ENCODE data around the gene CRYBA2. TPM values are rescaled to one million over a fixed set of nuclear protein-coding genes. Genes with fewer than 3 reads are reported as not detected.

CRYBA2 gene
- total and polyA plus RNA-seq, 9 of the 15 experiments (the other 6 are each of a cell fraction or from before 2014, with no cell fraction given): 0.11 to 1.8 (median 0.62) TPM; not detected in 5

DNA sequence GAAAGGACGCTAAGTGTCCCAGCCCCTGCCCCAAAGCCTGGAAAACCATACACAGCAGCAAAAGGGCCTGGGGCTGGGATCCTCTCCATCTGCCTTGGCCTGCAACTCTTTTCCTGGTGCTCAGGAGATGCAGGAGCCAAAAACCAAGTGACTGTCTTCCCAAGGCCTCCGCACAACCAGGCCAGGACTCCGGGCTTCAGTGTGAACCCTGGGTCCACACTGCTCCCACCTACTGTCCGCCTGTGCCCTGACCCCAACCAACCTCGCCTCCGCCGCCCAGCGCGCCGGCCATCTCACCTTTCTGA, 9.3 kb downstream of the CRYBA2 start:
- no TSS peak for BruUV-seq (replicated peaks)
- no peak overlapping the region for H2AFZ ChIP-seq (ENCODE audit: low read depth, low read length)
- no peak overlapping the region for H3K27ac ChIP-seq (ENCODE audit: extremely low read depth, low read depth, low read length)
- no peak overlapping the region for H3K4me3 ChIP-seq
- in situ Hi-C loops (cut with MboI): no loop called here
- ATAC-seq (no peak), FAIRE-seq (no peak), DNase-seq (ENCODE audit: extremely low read depth in 1 of 4, low spot score in 3 of 4) (no peak)
- H3K4me1 ChIP-seq (replicated peaks in 1 of 2; ENCODE audit: control insufficient read depth in 2 of 2, insufficient read depth in 2 of 2, low read length in 2 of 2): peaks cover 3 to 23% of the 10 kb centered on the region in 2 experiments; a peak in 3 of 5 replicates
- intact Hi-C loops (cut with micrococcal nuclease): no loop called here
- no peaks in the 10 kb centered on the region for H3K79me2 ChIP-seq (ENCODE audit: control insufficient read depth, insufficient read depth, low read length)
- ChIA-PET POLR2A (no interaction called here), CTCF (ENCODE audit: low intra/inter-chr PET ratio) (no interaction called here)
- no peak overlapping the region for H3K4me2 ChIP-seq (ENCODE audit: insufficient read depth, low read length)
- H3K9me3 ChIP-seq (replicated peaks; ENCODE audit: control insufficient read depth, insufficient read depth, low read depth, low read length): no peaks in the 10 kb centered on the region
- no peak overlapping the region for H3K9ac ChIP-seq (ENCODE audit: insufficient read depth in 1 of 2, low read depth in 2 of 2, low read length in 2 of 2)
- no peaks in the 10 kb centered on the region for H3K9me1 ChIP-seq (ENCODE audit: control insufficient read depth, insufficient read depth, low read length)
- peaks cover 0 to 26% of the 10 kb centered on the region in 2 experiments; a peak in 2 of 5 replicates for H3K27me3 ChIP-seq (ENCODE audit: control insufficient read depth in 2 of 2, insufficient read depth in 2 of 2, low read length in 2 of 2)
- WGBS (ENCODE audit: insufficient coverage, low coverage, missing lambda C conversion rate): 80% methylated on average over 9 of the region's 10 CpGs
- H4K20me1 ChIP-seq (replicated peaks; ENCODE audit: control insufficient read depth, insufficient read depth, low read length): no peaks in the 10 kb centered on the region
- H3K36me3 ChIP-seq (ENCODE audit: control insufficient read depth, insufficient read depth, low read length): no peaks in the 10 kb centered on the region
- TF ChIP-seq ELF2 (CRISPR knock-in tag; IDR thresholded peaks at IDR 0.05): no peak
- no peak for TF ChIP-seq SMARCE1 (IDR thresholded peaks at IDR 0.05)
- TF ChIP-seq MGA (IDR thresholded peaks at IDR 0.05): no peak
- TF ChIP-seq CEBPB (tag; IDR thresholded peaks at IDR 0.05): no peak
- no peak for TF ChIP-seq GTF2E2 (tag; IDR thresholded peaks at IDR 0.05)
- TF ChIP-seq TOE1 (IDR thresholded peaks at IDR 0.05; ENCODE audit: borderline replicate concordance): no peak
- TF ChIP-seq TOE1 (CRISPR knock-in tag; IDR thresholded peaks at IDR 0.05; ENCODE audit: borderline replicate concordance, low read depth): no peak
- no peak for TF ChIP-seq ARID3A (IDR thresholded peaks at IDR 0.05; ENCODE audit: borderline replicate concordance, low read depth, low read length)
- no peak for TF ChIP-seq ZNF24 (IDR thresholded peaks at IDR 0.05)
- no peak for TF ChIP-seq ARID1B (IDR thresholded peaks at IDR 0.05)

All from K562 (cell line).